Measurements from ENCODE around the gene PADI3. TPM values are rescaled to one million over a fixed set of nuclear protein-coding genes. Genes with fewer than 3 reads are reported as not detected.

Gene PADI3
- total RNA-seq, 1 donor from 2014 or later: not detected

GRCh38 chr1:17276568-17276967 lies 27.7 kb downstream of the PADI3 start:
- DNase-seq (ENCODE audit: extremely low spot score, unreplicated experiment): no peak
- H3K36me3 Mint-ChIP-seq: no peaks in the 10 kb centered on the region
- H3K4me3 Mint-ChIP-seq: no peak overlapping the region
- peaks cover 5% of the 10 kb centered on the region for H3K4me1 Mint-ChIP-seq (ENCODE audit: unreplicated experiment)
- peaks cover 6% of the 10 kb centered on the region for H3K27me3 Mint-ChIP-seq
- H3K9me3 Mint-ChIP-seq: no peaks in the 10 kb centered on the region
- H3K27ac Mint-ChIP-seq: no peak overlapping the region
- TF ChIP-seq, protein P1, sequence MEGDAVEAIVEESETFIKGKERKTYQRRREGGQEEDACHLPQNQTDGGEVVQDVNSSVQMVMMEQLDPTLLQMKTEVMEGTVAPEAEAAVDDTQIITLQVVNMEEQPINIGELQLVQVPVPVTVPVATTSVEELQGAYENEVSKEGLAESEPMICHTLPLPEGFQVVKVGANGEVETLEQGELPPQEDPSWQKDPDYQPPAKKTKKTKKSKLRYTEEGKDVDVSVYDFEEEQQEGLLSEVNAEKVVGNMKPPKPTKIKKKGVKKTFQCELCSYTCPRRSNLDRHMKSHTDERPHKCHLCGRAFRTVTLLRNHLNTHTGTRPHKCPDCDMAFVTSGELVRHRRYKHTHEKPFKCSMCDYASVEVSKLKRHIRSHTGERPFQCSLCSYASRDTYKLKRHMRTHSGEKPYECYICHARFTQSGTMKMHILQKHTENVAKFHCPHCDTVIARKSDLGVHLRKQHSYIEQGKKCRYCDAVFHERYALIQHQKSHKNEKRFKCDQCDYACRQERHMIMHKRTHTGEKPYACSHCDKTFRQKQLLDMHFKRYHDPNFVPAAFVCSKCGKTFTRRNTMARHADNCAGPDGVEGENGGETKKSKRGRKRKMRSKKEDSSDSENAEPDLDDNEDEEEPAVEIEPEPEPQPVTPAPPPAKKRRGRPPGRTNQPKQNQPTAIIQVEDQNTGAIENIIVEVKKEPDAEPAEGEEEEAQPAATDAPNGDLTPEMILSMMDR (conservative IDR thresholded peaks at IDR 0.05): no peak

DNA sequence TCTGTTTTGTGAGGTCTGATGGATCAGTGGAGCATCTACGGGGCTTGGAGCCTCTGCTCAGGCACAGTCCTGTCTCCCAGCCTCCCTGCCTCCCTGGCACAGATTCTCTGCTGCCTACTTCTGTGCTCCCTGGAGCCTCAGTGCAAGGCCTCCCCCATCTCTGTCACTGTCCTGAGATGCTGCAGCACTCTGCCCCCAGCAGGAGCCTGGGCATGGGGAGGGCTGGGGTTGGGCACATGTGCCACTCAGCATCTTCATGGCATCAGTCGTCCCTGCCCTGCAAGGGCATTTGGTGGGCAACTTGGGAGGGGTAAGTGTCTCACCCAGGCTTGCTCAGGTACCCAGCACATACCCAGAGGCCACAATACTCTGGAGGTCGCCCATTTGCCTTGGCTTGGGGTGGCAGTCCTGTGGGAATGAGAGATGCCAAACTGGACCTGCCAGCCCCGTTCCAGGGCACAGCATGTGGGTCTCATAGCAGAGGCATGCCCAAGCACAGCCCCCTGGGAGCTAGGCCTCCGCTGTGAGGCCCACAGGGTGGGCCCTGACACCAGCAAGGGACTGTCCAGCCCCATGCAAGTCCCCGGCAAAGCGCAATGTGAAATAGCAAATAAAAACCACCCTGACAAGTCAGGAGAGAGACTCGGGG lies 28.7 kb downstream of the PADI3 start:
- Mint-ChIP-seq H3K36me3 (no peaks in the 10 kb centered on the region), H3K27ac (no peak overlapping the region), H3K9me3 (no peaks in the 10 kb centered on the region), H3K4me1 (ENCODE audit: unreplicated experiment) (peaks cover 5% of the 10 kb centered on the region), H3K4me3 (no peak overlapping the region), H3K27me3 (peaks cover 15% of the 10 kb centered on the region)
- TF ChIP-seq, protein P1 (conservative IDR thresholded peaks at IDR 0.05): no peak
- no peak for DNase-seq (ENCODE audit: extremely low spot score, unreplicated experiment)

DNA sequence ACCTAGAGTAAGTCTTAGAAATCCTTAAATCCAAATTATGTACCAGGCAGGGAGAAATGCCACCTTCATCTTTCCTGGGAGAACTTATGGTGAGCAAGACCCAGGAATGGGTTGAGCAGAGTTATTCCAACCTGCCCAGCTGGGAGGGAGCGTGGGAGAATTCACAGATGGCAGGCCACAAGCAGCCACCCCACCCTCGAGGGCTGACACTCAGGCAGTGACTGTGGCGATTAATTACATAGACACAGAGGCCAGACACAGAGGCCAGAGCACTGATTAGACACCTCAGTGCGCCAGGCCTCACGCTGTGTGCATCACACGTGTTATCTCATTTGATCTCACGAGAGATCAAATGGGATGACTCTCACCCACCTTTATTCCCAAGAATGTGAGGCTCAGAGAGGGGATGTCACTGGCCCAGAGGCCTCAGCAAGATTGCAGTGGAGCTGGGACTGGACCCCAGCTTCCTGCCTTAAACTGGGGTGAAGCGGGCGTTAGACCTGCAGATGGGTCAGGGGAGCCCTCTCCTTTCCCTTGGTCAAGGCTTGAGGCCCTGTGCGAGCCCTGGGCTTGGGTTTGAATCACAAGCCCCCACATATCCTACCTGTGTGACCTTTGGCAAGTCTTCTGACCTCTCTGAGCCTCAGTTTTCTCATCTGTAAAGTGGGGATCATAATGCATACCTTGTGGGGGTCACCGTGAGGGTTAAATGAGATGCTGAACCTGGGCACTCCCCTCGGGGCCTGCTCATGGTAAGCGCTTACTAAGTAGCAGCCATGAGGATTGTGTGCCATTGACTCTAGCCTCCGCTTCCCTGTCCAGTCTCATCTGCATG lies 30.3 kb downstream of the PADI3 start:
- Mint-ChIP-seq H3K4me3 (no peak overlapping the region), H3K4me1 (ENCODE audit: unreplicated experiment) (peaks cover 5% of the 10 kb centered on the region), H3K27me3 (peaks cover 17% of the 10 kb centered on the region), H3K9me3 (no peaks in the 10 kb centered on the region), H3K36me3 (no peaks in the 10 kb centered on the region), H3K27ac (no peak overlapping the region)
- TF ChIP-seq, protein P1 (conservative IDR thresholded peaks at IDR 0.05): no peak
- no peak for DNase-seq (ENCODE audit: extremely low spot score, unreplicated experiment)

DNA sequence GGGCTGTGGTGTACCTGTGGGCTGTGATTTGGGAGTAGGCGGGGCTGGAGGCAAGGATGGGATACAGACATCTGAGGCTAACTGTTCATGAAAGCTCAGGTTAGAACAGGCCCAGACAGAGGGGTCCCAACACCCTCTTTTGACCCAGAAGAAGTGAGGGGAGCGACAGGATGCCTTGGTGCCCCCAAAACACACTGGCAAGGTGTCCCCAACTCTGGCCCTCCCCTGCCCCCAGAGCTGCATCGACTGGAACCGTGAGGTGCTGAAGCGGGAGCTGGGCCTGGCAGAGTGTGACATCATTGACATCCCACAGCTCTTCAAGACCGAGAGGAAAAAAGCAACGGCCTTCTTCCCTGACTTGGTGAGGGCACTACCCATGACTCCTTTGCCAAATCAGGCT lies 31.5 kb downstream of the PADI3 start:
- peaks cover 5% of the 10 kb centered on the region for H3K4me1 Mint-ChIP-seq (ENCODE audit: unreplicated experiment)
- H3K9me3 Mint-ChIP-seq: no peaks in the 10 kb centered on the region
- H3K36me3 Mint-ChIP-seq: no peaks in the 10 kb centered on the region
- no peak for DNase-seq (ENCODE audit: extremely low spot score, unreplicated experiment)
- peaks cover 20% of the 10 kb centered on the region for H3K27me3 Mint-ChIP-seq
- no peak overlapping the region for H3K27ac Mint-ChIP-seq
- no peak overlapping the region for H3K4me3 Mint-ChIP-seq
- TF ChIP-seq, protein P1 (conservative IDR thresholded peaks at IDR 0.05): no peak

GRCh38 chr1:17280894-17281293 lies 32.0 kb downstream of the PADI3 start:
- Mint-ChIP-seq H3K4me3 (no peak overlapping the region), H3K4me1 (ENCODE audit: unreplicated experiment) (peaks cover 5% of the 10 kb centered on the region), H3K27ac (no peak overlapping the region), H3K9me3 (no peaks in the 10 kb centered on the region), H3K27me3 (peaks cover 19% of the 10 kb centered on the region), H3K36me3 (no peaks in the 10 kb centered on the region)
- TF ChIP-seq, protein P1 (conservative IDR thresholded peaks at IDR 0.05): no peak
- DNase-seq (ENCODE audit: extremely low spot score, unreplicated experiment): no peak
